DND-41 (cell line): ENCODE measurements around the gene GRWD1.

ENCODE experiments used
- ATAC-seq: fragments of 200-7000 bp; cut with Tn5 transposase; 3 replicates; pipeline ENCODE4 v1.9.1; 2021; ENCODE audit warnings: low read depth; ENCODE audit not compliant: insufficient read depth
- DNase-seq: peaks from one replicate; pipeline ENCODE4 v3.0.0-alpha.2; 2020
- H2AFZ ChIP-seq: 2 replicates; pipeline ENCODE4 v1.6.0; 2012; ENCODE audit warnings: low read depth, low read length
- H3K27ac ChIP-seq: 2 replicates; pipeline ENCODE4 v1.5.1; 2012; ENCODE audit warnings: low read length, inconsistent platforms
- H3K27me3 ChIP-seq: fragments of 200-600 bp; sonication (generic); 2 replicates; pipeline ENCODE4 v1.6.0; 2012; ENCODE audit warnings: low read length, mild to moderate bottlenecking, inconsistent platforms; ENCODE audit not compliant: insufficient read depth, poor library complexity
- H3K36me3 ChIP-seq: 2 replicates; pipeline ENCODE4 v1.5.1; 2012; ENCODE audit warnings: low read length, inconsistent platforms; ENCODE audit not compliant: insufficient read depth
- H3K4me1 ChIP-seq: 2 replicates; pipeline ENCODE4 v1.5.1; 2012; ENCODE audit warnings: mild to moderate bottlenecking, low read length; ENCODE audit not compliant: insufficient read depth
- H3K4me2 ChIP-seq: 2 replicates; pipeline ENCODE4 v1.6.0; 2012; ENCODE audit warnings: mild to moderate bottlenecking, moderate library complexity, low read length, inconsistent platforms; ENCODE audit not compliant: insufficient read depth
- H3K4me3 ChIP-seq, 2 experiments: fragments of 200-600 bp in 1 of 2; shearing (Covaris generic) in 1 of 2; 2 replicates each; pipeline ENCODE4 v1.5.1; 2012 to 2016; ENCODE audit warnings: inconsistent platforms in 2 of 2, low read length in 2 of 2, mild to moderate bottlenecking in 2 of 2, low read depth in 1 of 2, moderate library complexity in 1 of 2
- H3K79me2 ChIP-seq: 2 replicates; pipeline ENCODE4 v1.6.0; 2012; ENCODE audit warnings: low read length, inconsistent platforms; ENCODE audit not compliant: insufficient read depth
- H3K9ac ChIP-seq: 2 replicates; pipeline ENCODE4 v1.6.0; 2012; ENCODE audit warnings: low read depth, mild to moderate bottlenecking, inconsistent platforms, low read length, moderate library complexity
- H3K9me3 ChIP-seq: 2 replicates; pipeline ENCODE4 v1.5.1; 2012; ENCODE audit warnings: low read length, moderate library complexity, mild to moderate bottlenecking, inconsistent platforms; ENCODE audit not compliant: insufficient read depth, severe bottlenecking
- H4K20me1 ChIP-seq: 2 replicates; pipeline ENCODE4 v1.6.0; 2012; ENCODE audit warnings: low read length; ENCODE audit not compliant: insufficient read depth
- EZH2 ChIP-seq: IDR thresholded peaks from 3 replicates; pipeline ENCODE4 v1.6.1; 2012; ENCODE audit warnings: borderline replicate concordance, low read depth, mild to moderate bottlenecking, moderate library complexity, low read length, inconsistent platforms; ENCODE audit not compliant: severe bottlenecking
- TF ChIP-seq, protein P1 (sequence below): IDR thresholded peaks from 2 replicates; pipeline ENCODE4 v1.5.1; 2012; ENCODE audit warnings: borderline replicate concordance, low read length, moderate library complexity, mild to moderate bottlenecking; ENCODE audit not compliant: poor library complexity, severe bottlenecking; ENCODE audit errors: extremely low read depth

The GRWD1 gene

DNA sequence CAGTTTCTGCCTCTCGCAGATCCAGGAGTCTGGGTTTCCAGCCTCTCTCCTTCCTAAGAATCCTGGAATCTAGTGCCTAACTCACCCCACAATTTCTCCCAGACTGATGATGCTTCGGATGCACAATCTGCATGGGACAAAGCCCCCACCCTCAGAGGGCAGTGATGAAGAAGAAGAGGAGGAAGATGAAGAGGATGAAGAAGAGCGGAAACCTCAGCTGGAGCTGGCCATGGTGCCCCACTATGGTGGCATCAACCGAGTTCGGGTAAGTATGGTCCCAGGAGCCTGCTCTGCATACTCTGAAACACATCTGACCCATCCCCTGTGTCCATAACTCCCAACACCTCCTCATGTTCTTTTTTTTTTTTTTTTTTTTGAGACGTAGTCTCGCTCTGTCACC, 796 bp downstream of the GRWD1 start:
- H4K20me1 ChIP-seq: peaks cover 16% of the 10 kb centered on the region
- peaks cover 31% of the 10 kb centered on the region for H3K4me1 ChIP-seq
- no peak overlapping the region for H2AFZ ChIP-seq
- peak overlapping the region; percentile 91 to 95 for H3K4me3 ChIP-seq
- H3K4me2 ChIP-seq: peak overlapping the region; percentile 93
- no peak for TF ChIP-seq EZH2
- TF ChIP-seq, protein P1, sequence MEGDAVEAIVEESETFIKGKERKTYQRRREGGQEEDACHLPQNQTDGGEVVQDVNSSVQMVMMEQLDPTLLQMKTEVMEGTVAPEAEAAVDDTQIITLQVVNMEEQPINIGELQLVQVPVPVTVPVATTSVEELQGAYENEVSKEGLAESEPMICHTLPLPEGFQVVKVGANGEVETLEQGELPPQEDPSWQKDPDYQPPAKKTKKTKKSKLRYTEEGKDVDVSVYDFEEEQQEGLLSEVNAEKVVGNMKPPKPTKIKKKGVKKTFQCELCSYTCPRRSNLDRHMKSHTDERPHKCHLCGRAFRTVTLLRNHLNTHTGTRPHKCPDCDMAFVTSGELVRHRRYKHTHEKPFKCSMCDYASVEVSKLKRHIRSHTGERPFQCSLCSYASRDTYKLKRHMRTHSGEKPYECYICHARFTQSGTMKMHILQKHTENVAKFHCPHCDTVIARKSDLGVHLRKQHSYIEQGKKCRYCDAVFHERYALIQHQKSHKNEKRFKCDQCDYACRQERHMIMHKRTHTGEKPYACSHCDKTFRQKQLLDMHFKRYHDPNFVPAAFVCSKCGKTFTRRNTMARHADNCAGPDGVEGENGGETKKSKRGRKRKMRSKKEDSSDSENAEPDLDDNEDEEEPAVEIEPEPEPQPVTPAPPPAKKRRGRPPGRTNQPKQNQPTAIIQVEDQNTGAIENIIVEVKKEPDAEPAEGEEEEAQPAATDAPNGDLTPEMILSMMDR: no peak
- H3K36me3 ChIP-seq: peaks cover 54% of the 10 kb centered on the region
- peak overlapping the region; percentile 81 for H3K27ac ChIP-seq
- H3K79me2 ChIP-seq: peaks cover 56% of the 10 kb centered on the region
- H3K9me3 ChIP-seq: no peaks in the 10 kb centered on the region
- peak overlapping the region; percentile 85 for H3K9ac ChIP-seq
- no peaks in the 10 kb centered on the region for H3K27me3 ChIP-seq
- DNase-seq: no peak
- no peak for ATAC-seq

DNA sequence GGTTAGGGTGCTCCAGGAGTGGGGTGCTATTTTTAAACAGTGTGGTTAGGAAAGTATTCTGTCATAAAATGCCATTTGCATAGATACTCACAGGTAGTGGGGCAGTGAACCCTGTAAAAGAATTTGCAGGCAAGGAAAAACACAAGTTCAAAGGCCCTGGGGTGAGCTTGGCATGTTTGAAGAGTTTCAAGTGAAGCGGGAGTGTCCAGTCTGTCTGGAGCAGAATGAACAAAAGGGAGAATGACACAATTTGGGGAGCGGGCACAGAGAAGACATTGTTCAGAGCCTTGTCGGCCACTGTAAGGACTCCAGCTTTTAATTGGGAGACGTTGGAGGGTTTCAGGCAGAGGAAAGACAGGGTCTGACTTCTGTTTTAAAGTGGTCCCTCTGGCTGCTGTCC, 2.8 kb downstream of the GRWD1 start:
- Histone ChIP-seq H3K79me2 (peaks cover 61% of the 10 kb centered on the region), H2AFZ (no peak overlapping the region), H3K4me1 (peaks cover 31% of the 10 kb centered on the region), H3K4me3 (no peak overlapping the region), H3K36me3 (peaks cover 72% of the 10 kb centered on the region), H3K9ac (no peak overlapping the region), H3K9me3 (no peaks in the 10 kb centered on the region), H4K20me1 (peaks cover 25% of the 10 kb centered on the region), H3K4me2 (no peak overlapping the region), H3K27me3 (no peaks in the 10 kb centered on the region), H3K27ac (no peak overlapping the region)
- DNase-seq (no peak), ATAC-seq (no peak)
- no peak for TF ChIP-seq EZH2
- TF ChIP-seq, protein P1: no peak

DNA sequence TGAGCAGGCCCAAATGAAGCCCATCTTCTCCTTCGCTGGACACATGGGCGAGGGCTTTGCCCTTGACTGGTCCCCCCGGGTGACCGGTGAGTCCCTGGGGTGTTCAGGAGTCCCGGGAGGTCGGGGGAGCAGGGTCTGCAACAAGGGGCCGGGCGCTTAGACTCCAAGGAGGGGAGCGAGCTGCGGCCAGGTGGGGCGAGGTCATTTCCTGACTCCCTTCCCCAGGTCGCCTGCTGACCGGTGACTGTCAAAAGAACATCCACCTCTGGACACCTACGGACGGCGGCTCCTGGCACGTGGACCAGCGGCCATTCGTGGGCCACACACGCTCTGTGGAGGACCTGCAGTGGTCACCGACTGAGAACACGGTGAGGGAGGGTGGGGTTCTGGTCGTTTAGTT, 4.7 kb downstream of the GRWD1 start:
- Histone ChIP-seq H2AFZ (no peak overlapping the region), H3K9me3 (no peaks in the 10 kb centered on the region), H3K9ac (no peak overlapping the region), H3K27me3 (no peaks in the 10 kb centered on the region), H3K4me1 (peaks cover 17% of the 10 kb centered on the region), H3K79me2 (peaks cover 60% of the 10 kb centered on the region), H3K36me3 (peaks cover 90% of the 10 kb centered on the region), H3K4me3 (no peak overlapping the region), H3K27ac (no peak overlapping the region), H3K4me2 (no peak overlapping the region), H4K20me1 (peaks cover 40% of the 10 kb centered on the region)
- ATAC-seq (no peak), DNase-seq (no peak)
- no peak for TF ChIP-seq EZH2
- TF ChIP-seq, protein P1: no peak

DNA sequence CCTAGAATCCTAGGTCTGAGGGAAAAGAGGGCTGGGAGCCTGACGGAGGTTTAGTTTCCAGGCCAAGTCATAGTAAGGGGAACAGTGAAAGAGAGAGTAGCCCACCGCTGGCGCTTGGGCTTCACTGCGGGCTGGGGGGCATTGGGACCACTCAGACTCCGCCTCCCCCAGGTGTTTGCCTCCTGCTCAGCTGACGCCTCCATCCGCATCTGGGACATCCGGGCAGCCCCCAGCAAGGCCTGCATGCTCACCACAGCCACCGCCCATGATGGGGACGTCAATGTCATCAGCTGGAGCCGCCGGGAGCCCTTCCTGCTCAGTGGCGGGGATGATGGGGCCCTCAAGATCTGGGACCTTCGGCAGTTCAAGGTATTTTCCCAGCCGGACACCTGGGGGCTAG, 5.1 kb downstream of the GRWD1 start:
- Histone ChIP-seq H2AFZ (no peak overlapping the region), H3K79me2 (peaks cover 63% of the 10 kb centered on the region), H3K9me3 (no peaks in the 10 kb centered on the region), H4K20me1 (peaks cover 44% of the 10 kb centered on the region), H3K4me3 (no peak overlapping the region), H3K27ac (no peak overlapping the region), H3K27me3 (no peaks in the 10 kb centered on the region), H3K4me2 (no peak overlapping the region), H3K9ac (no peak overlapping the region), H3K36me3 (peaks cover 94% of the 10 kb centered on the region), H3K4me1 (peaks cover 16% of the 10 kb centered on the region)
- DNase-seq (no peak), ATAC-seq (no peak)
- no peak for TF ChIP-seq EZH2
- TF ChIP-seq, protein P1: no peak
